H1 (cell line): Measurements from ENCODE around the gene ZNF177. TPM values are rescaled to one million over a fixed set of nuclear protein-coding genes. Genes with fewer than 3 reads are reported as not detected.

Source experiments
- CTCF ChIA-PET: fragments of 300-600 bp; sonication (Branson Sonifier 250); formaldehyde crosslinking; loops from one replicate; lab custom pipeline; 2021; ENCODE audit not compliant: partially characterized antibody; lab: Charles Lee
- POLR2A ChIA-PET: fragments of 300-600 bp; sonication (Branson Sonifier 250); formaldehyde crosslinking; loops from one replicate; lab custom pipeline; 2021; ENCODE audit warnings: inconsistent platforms; ENCODE audit not compliant: partially characterized antibody; lab: Charles Lee
- DNase-seq, 2 experiments: peaks; one replicate each; pipeline versions ENCODE4 v3.0.0 to v3.0.0-alpha.2; 2010 to 2022; ENCODE audit warnings: low spot score in 2 of 2, low read depth in 1 of 2, mixed read lengths in 1 of 2
- FAIRE-seq: peaks from 2 replicates; lab custom pipeline; 2011; peaks lifted over from hg19 to GRCh38; lab: Jason Lieb, UNC
- H2AFZ ChIP-seq: 2 replicates; pipeline ENCODE4 v1.8.1; 2012; ENCODE audit warnings: low read length, inconsistent platforms
- H2AK5ac ChIP-seq: 2 replicates; pipeline ENCODE4 v1.6.1; 2013; ENCODE audit warnings: low read depth, low read length
- H2BK120ac ChIP-seq: replicated peaks from 2 replicates; pipeline ENCODE3; 2013; ENCODE audit warnings: low read depth, low read length, inconsistent platforms
- H2BK12ac ChIP-seq: 2 replicates; pipeline ENCODE4 v1.6.1; 2013; ENCODE audit warnings: low read depth, low read length
- H2BK15ac ChIP-seq: 2 replicates; pipeline ENCODE4 v1.6.1; 2013; ENCODE audit warnings: low read length
- H2BK20ac ChIP-seq: 2 replicates; pipeline ENCODE4 v1.6.1; 2013; ENCODE audit warnings: low read length
- H2BK5ac ChIP-seq: 2 replicates; pipeline ENCODE4 v1.6.1; 2013; ENCODE audit warnings: low read depth, low read length
- H3K14ac ChIP-seq: 2 replicates; pipeline ENCODE4 v1.6.1; 2013; ENCODE audit warnings: inconsistent platforms; ENCODE audit not compliant: insufficient read length
- H3K18ac ChIP-seq: 2 replicates; pipeline ENCODE4 v1.6.1; 2013; ENCODE audit warnings: low read length; ENCODE audit errors: extremely low read depth
- H3K23ac ChIP-seq: 2 replicates; pipeline ENCODE4 v1.6.1; 2013; ENCODE audit warnings: inconsistent platforms; ENCODE audit not compliant: insufficient read length
- H3K23me2 ChIP-seq: 2 replicates; pipeline ENCODE4 v1.6.1; 2013; ENCODE audit warnings: low read depth, low read length
- H3K27ac ChIP-seq: 2 replicates; pipeline ENCODE4 v1.6.1; 2011; ENCODE audit warnings: low read depth, low read length, inconsistent platforms
- H3K27me3 ChIP-seq, 4 experiments: replicated peaks in 1 of 4; 1 replicate in 1 of 4; 2 replicates in 3 of 4; pipeline versions ENCODE4 v1.6.1 to v1.8.1; 2011 to 2013; ENCODE audit warnings: low read length in 3 of 4, mild to moderate bottlenecking in 3 of 4, inconsistent platforms in 2 of 4, mixed read lengths in 2 of 4, moderate library complexity in 1 of 4; ENCODE audit not compliant: control insufficient read depth in 3 of 4, insufficient read depth in 3 of 4; ENCODE audit errors: extremely low read depth in 1 of 4
- H3K36me3 ChIP-seq, 4 experiments: 2 replicates each; pipeline versions ENCODE4 v1.6.1 to v1.8.1; 2011 to 2013; ENCODE audit warnings: mild to moderate bottlenecking in 4 of 4, low read length in 3 of 4, moderate library complexity in 2 of 4, control low read depth in 1 of 4, inconsistent platforms in 1 of 4; ENCODE audit not compliant: insufficient read depth in 4 of 4, control insufficient read depth in 2 of 4
- H3K4ac ChIP-seq: replicated peaks from 2 replicates; pipeline ENCODE3; 2013; ENCODE audit warnings: low read length, low read depth, mixed read lengths, inconsistent platforms; ENCODE audit not compliant: insufficient read length
- H3K4me1 ChIP-seq, 4 experiments: replicated peaks in 1 of 4; 1 replicate in 1 of 4; 2 replicates in 3 of 4; pipeline versions ENCODE4 v1.6.1 to v1.8.1; 2011 to 2013; ENCODE audit warnings: low read length in 3 of 4, inconsistent platforms in 2 of 4, mixed read lengths in 1 of 4; ENCODE audit not compliant: insufficient read depth in 4 of 4, control insufficient read depth in 3 of 4
- H3K4me2 ChIP-seq, 2 experiments: 2 replicates each; pipeline versions ENCODE4 v1.6.1 to v1.8.1; 2011 to 2013; ENCODE audit warnings: low read depth in 2 of 2, low read length in 2 of 2, control low read depth in 1 of 2, inconsistent platforms in 1 of 2, mild to moderate bottlenecking in 1 of 2; ENCODE audit not compliant: insufficient read depth in 1 of 2
- H3K4me3 ChIP-seq, 4 experiments: fragments of 200-600, 300-600 bp in 1 of 4; sonication (generic), shearing (Covaris generic), sonication (Bioruptor Twin) in 1 of 4; 2 replicates each; pipeline versions ENCODE4 v1.5.1 to v1.8.1; 2011 to 2016; ENCODE audit warnings: low read length in 4 of 4, low read depth in 3 of 4, control low read depth in 2 of 4, inconsistent platforms in 2 of 4, mild to moderate bottlenecking in 2 of 4, mixed read lengths in 1 of 4, moderate library complexity in 1 of 4; ENCODE audit not compliant: insufficient read depth in 2 of 4; ENCODE audit errors: extremely low read depth in 1 of 4
- H3K56ac ChIP-seq: replicated peaks from 2 replicates; pipeline ENCODE3; 2013; ENCODE audit warnings: low read depth, mild to moderate bottlenecking, mixed read lengths, low read length, inconsistent platforms; ENCODE audit not compliant: insufficient read length
- H3K79me1 ChIP-seq: 2 replicates; pipeline ENCODE4 v1.6.1; 2013; ENCODE audit warnings: low read depth, low read length, control low read depth
- H3K79me2 ChIP-seq, 2 experiments: 2 replicates each; pipeline versions ENCODE4 v1.6.1 to v1.8.1; 2012 to 2013; ENCODE audit warnings: low read length in 2 of 2, mild to moderate bottlenecking in 2 of 2, inconsistent platforms in 1 of 2; ENCODE audit not compliant: insufficient read depth in 2 of 2, control insufficient read depth in 1 of 2
- H3K9ac ChIP-seq, 4 experiments: replicated peaks in 1 of 4; 1 replicate in 1 of 4; 2 replicates in 3 of 4; pipeline versions ENCODE4 v1.6.1 to v1.8.1; 2011 to 2013; ENCODE audit warnings: low read depth in 3 of 4, low read length in 3 of 4, control low read depth in 2 of 4, mild to moderate bottlenecking in 2 of 4, moderate library complexity in 2 of 4, inconsistent platforms in 1 of 4; ENCODE audit errors: extremely low read depth in 1 of 4
- H3K9me3 ChIP-seq, 2 experiments: 2 replicates each; pipeline versions ENCODE4 v1.6.1 to v1.8.1; 2012 to 2013; ENCODE audit warnings: mild to moderate bottlenecking in 2 of 2, moderate library complexity in 2 of 2, control low read depth in 1 of 2, inconsistent platforms in 1 of 2, low read depth in 1 of 2, low read length in 1 of 2, mixed read lengths in 1 of 2; ENCODE audit not compliant: insufficient read depth in 2 of 2
- H4K20me1 ChIP-seq, 2 experiments: replicated peaks in 1 of 2; 2 replicates each; pipeline versions ENCODE3 to v1.8.1; 2011 to 2013; ENCODE audit warnings: inconsistent platforms in 2 of 2, low read length in 2 of 2, mild to moderate bottlenecking in 1 of 2; ENCODE audit not compliant: insufficient read depth in 2 of 2, control insufficient read depth in 1 of 2
- H4K5ac ChIP-seq: 2 replicates; pipeline ENCODE4 v1.6.1; 2013; ENCODE audit warnings: low read length, low read depth, mixed read lengths, inconsistent platforms; ENCODE audit not compliant: insufficient read length
- H4K8ac ChIP-seq: 2 replicates; pipeline ENCODE4 v1.8.0; 2013; ENCODE audit warnings: mild to moderate bottlenecking, moderate library complexity, low read length, inconsistent platforms; ENCODE audit not compliant: insufficient read depth; ENCODE audit errors: extremely low read depth
- H4K91ac ChIP-seq: replicated peaks from 2 replicates; pipeline ENCODE3; 2013; ENCODE audit warnings: low read length, mixed read lengths, inconsistent platforms; ENCODE audit not compliant: insufficient read length
- E2F6 ChIP-seq: IDR thresholded peaks from 2 replicates; pipeline ENCODE4 v1.6.1; 2012; ENCODE audit warnings: inconsistent platforms
- FOSL1 ChIP-seq: IDR thresholded peaks from 2 replicates; pipeline ENCODE4 v1.6.1; 2011; ENCODE audit warnings: mild to moderate bottlenecking, low read depth, low read length, moderate library complexity; ENCODE audit not compliant: insufficient read depth
- JUND ChIP-seq: IDR thresholded peaks from 2 replicates; pipeline ENCODE4 v1.6.1; 2011; ENCODE audit warnings: mild to moderate bottlenecking, improper control_type of control experiment, low read length
- MAX ChIP-seq: IDR thresholded peaks from 2 replicates; pipeline ENCODE4 v1.6.1; 2012; ENCODE audit warnings: inconsistent platforms
- PHF8 ChIP-seq: fragments of 200-600 bp; sonication (generic); conservative IDR thresholded peaks from 2 replicates; pipeline ENCODE4 v1.7.1; 2012; ENCODE audit warnings: low read depth, mild to moderate bottlenecking, inconsistent platforms, low read length, moderate library complexity
- RNF2 ChIP-seq: fragments of 200-900, 300-1000 bp; sonication (generic); IDR thresholded peaks from 2 replicates; pipeline ENCODE4 v1.7.1; 2016; ENCODE audit warnings: borderline replicate concordance, low read depth, mild to moderate bottlenecking, antibody characterized with exemption, low read length; ENCODE audit not compliant: poor library complexity, severe bottlenecking; ENCODE audit errors: missing control alignments
- RXRA ChIP-seq: IDR thresholded peaks from 2 replicates; pipeline ENCODE4 v1.6.1; 2011; ENCODE audit warnings: low read depth, mild to moderate bottlenecking, low read length, moderate library complexity; ENCODE audit not compliant: insufficient read depth
- SIX5 ChIP-seq: IDR thresholded peaks from 2 replicates; pipeline ENCODE4 v1.6.1; 2011; ENCODE audit warnings: mild to moderate bottlenecking, low read depth, low read length
- SP1 ChIP-seq: IDR thresholded peaks from 2 replicates; pipeline ENCODE4 v1.6.1; 2011; ENCODE audit warnings: low read depth, low read length
- SP2 ChIP-seq: IDR thresholded peaks from 2 replicates; pipeline ENCODE4 v1.6.1; 2012; ENCODE audit warnings: mild to moderate bottlenecking, low read length, inconsistent platforms
- SUZ12 ChIP-seq: fragments of 200-600 bp; sonication (generic); IDR thresholded peaks from 2 replicates; pipeline ENCODE4 v1.6.1; 2012; ENCODE audit warnings: mild to moderate bottlenecking, inconsistent platforms, low read length, moderate library complexity, mixed read lengths
- TCF12 ChIP-seq: IDR thresholded peaks from 2 replicates; pipeline ENCODE4 v1.6.1; 2011; ENCODE audit warnings: low read depth, mild to moderate bottlenecking, low read length
- WGBS, 2 experiments: shearing (Covaris generic) in 1 of 2; methylation state at CpG; one replicate each; pipeline versions ENCODE4 v1.1.6 to v1.1.7; 2013 to 2015; ENCODE audit warnings: low lambda C conversion rate in 2 of 2, mixed read lengths in 2 of 2, inconsistent platforms in 1 of 2, low coverage in 1 of 2, missing lambda C conversion rate in 1 of 2; ENCODE audit not compliant: insufficient replicate concordance in 2 of 2, insufficient coverage in 1 of 2, insufficient read length in 1 of 2; ENCODE audit errors: extremely low coverage in 1 of 2, missing lambda C conversion rate in 1 of 2; 5-methylcytosine and 5-hydroxymethylcytosine counted together
- polyA plus RNA-seq, 7 experiments: library from polyadenylated mRNA; depleted of rRNA in 3 of 7; stranded (reverse) in 5 of 7; unstranded in 2 of 7; fragments of >200 nt in 5 of 7; fragments of 200-250 nt in 2 of 7; gene quantifications; 1 replicate in 5 of 7; 2 replicates in 1 of 7; 4 replicates in 1 of 7; pipeline versions ENCODE4 v1.2.1 to v1.2.3, GENCODE V29; 2011 to 2013; ENCODE audit warnings: missing spikeins in 2 of 7, mixed read lengths in 2 of 7
- total RNA-seq: library from RNA; stranded (reverse); fragmentation: NEBNext Ultra II Directional; extraction: Animal tissue kit (Norgen Biotek cat#: 25700); gene quantifications from 2 replicates; pipeline ENCODE4 v1.2.1, GENCODE V29; 2021

ZNF177 gene
- total and polyA plus RNA-seq, 2 of the 8 experiments (the other 6 are each of a cell fraction or from before 2014, with no cell fraction given): 3.1 to 5.9 TPM

GRCh38 chr19:9323557-9323918, 39.3 kb upstream of the ZNF177 start:
- H4K91ac ChIP-seq: no peak overlapping the region
- H4K5ac ChIP-seq: no peak overlapping the region
- H3K79me2 ChIP-seq: peaks cover 6 to 26% of the 10 kb centered on the region in 2 experiments
- 27% methylated on average over 9 of the region's 9 CpGs; no CpG with 5 or more reads in 1 of the 2 experiments for WGBS, 2 experiments
- POLR2A ChIA-PET: interaction anchor here (0.7 to 1.7 kb wide), 3 partner anchors 14 to 112 kb away, joined by 3 to 5 read pairs (median 4); partner anchors contain the start of genes ZNF266 and ZNF699
- no peak overlapping the region for H4K8ac ChIP-seq
- H2AK5ac ChIP-seq: no peak overlapping the region
- CTCF ChIA-PET: interaction anchor here (0.6 kb wide), 1 partner anchor 295 kb away, joined by 3 read pairs; no protein-coding TSS in a partner anchor
- no peaks in the 10 kb centered on the region for H4K20me1 ChIP-seq
- DNase-seq: no peak
- H3K9ac ChIP-seq: peak overlapping the region in 1 of 4 experiments; percentile 8; a peak in 2 of 7 replicates
- no peak overlapping the region for H3K4ac ChIP-seq
- H2BK5ac ChIP-seq: no peak overlapping the region; the same call in 1 of the 2 replicates
- H2BK15ac ChIP-seq: no peak overlapping the region
- no peaks in the 10 kb centered on the region for H3K23me2 ChIP-seq
- H3K4me3 ChIP-seq: peak overlapping the region; percentile 71 to 88 (median 75); a peak in 6 of 8 replicates
- H2BK12ac ChIP-seq: no peak overlapping the region
- no peak overlapping the region for H3K56ac ChIP-seq
- no peak for FAIRE-seq
- H3K14ac ChIP-seq: no peak overlapping the region
- peak overlapping the region; percentile 77; the same call in 1 of the 2 replicates for H2AFZ ChIP-seq
- peak overlapping the region; percentile 9; the same call in 1 of the 2 replicates for H3K18ac ChIP-seq
- peak overlapping the region; percentile 67 to 74 for H3K4me2 ChIP-seq
- no peaks in the 10 kb centered on the region for H3K27me3 ChIP-seq
- no peak overlapping the region for H3K23ac ChIP-seq
- peaks cover 3% of the 10 kb centered on the region; the same call in 1 of the 2 replicates for H3K79me1 ChIP-seq
- no peak overlapping the region for H2BK20ac ChIP-seq
- peaks cover 0 to 11% (median 4%) of the 10 kb centered on the region in 4 experiments; a peak in 4 of 8 replicates for H3K36me3 ChIP-seq
- peak overlapping the region; percentile 29; the same call in 1 of the 2 replicates for H3K27ac ChIP-seq
- no peaks in the 10 kb centered on the region; a peak in 2 of 7 replicates for H3K4me1 ChIP-seq
- H3K9me3 ChIP-seq: peaks cover 12 to 27% of the 10 kb centered on the region in 2 experiments; a peak in 3 of 4 replicates
- H2BK120ac ChIP-seq: no peak overlapping the region
- TF ChIP-seq RNF2: no peak
- TF ChIP-seq SP2: no peak
- TF ChIP-seq JUND: no peak
- peak; percentile 83 for TF ChIP-seq SP1
- TF ChIP-seq E2F6: peak; percentile 75
- no peak for TF ChIP-seq FOSL1
- no peak for TF ChIP-seq SUZ12
- TF ChIP-seq TCF12: no peak
- TF ChIP-seq SIX5: no peak
- TF ChIP-seq RXRA: no peak
- no peak; the same call in 1 of the 2 replicates for TF ChIP-seq MAX
- no peak for TF ChIP-seq PHF8
